Measurements from ENCODE around the gene SSNA1.

Gene SSNA1

GRCh38 chr9:137188490-137189296, at the start of gene SSNA1, which contains the start of gene ANAPC2:
Gene SSNA1, plus strand, starts transcription at chr9:137188676. Its CDS starts 51 bp downstream, at chr9:137188727.
Gene ANAPC2, minus strand, starts transcription at chr9:137188560. Its CDS starts 28 bp downstream, at chr9:137188532.
- peak; percentile 73 for DNase-seq

GRCh38 chr9:137138722-137139467, 49.6 kb upstream of the SSNA1 start, which contains the start of gene GRIN1:
Gene GRIN1, plus strand, starts transcription at chr9:137139154. Its CDS starts 333 bp downstream, at chr9:137139487.
- no peak for DNase-seq

- DNase-seq = no peak
These were observed 48.9 kb upstream of the SSNA1 start for GRCh38 chr9:137139468-137140150.

GRCh38 chr9:137140151-137141012, 48.1 kb upstream of the SSNA1 start:
- no peak for DNase-seq

- DNase-seq = no peak
These were observed 47.2 kb upstream of the SSNA1 start for GRCh38 chr9:137141050-137141810.

GRCh38 chr9:137141976-137142936, 46.2 kb upstream of the SSNA1 start:
- DNase-seq = no peak

- no peak for DNase-seq
These were observed 45.0 kb upstream of the SSNA1 start for GRCh38 chr9:137143459-137143858.

GRCh38 chr9:137145731-137146526, 42.5 kb upstream of the SSNA1 start:
- no peak for DNase-seq

- DNase-seq = no peak
These were observed 42.0 kb upstream of the SSNA1 start for GRCh38 chr9:137146527-137146918.

- no peak for DNase-seq
These were observed 41.2 kb upstream of the SSNA1 start for GRCh38 chr9:137147091-137147792.

- DNase-seq = no peak
These were observed 40.7 kb upstream of the SSNA1 start for GRCh38 chr9:137147793-137148160.

- no peak for DNase-seq
These were observed 40.2 kb upstream of the SSNA1 start for GRCh38 chr9:137148242-137148641.

- no peak for DNase-seq
These were observed 39.8 kb upstream of the SSNA1 start for GRCh38 chr9:137148661-137149060.

- no peak for DNase-seq
These were observed 39.1 kb upstream of the SSNA1 start for GRCh38 chr9:137149363-137149762.

- no peak for DNase-seq
These were observed 38.4 kb upstream of the SSNA1 start for GRCh38 chr9:137149942-137150616.

GRCh38 chr9:137150617-137151457, 37.6 kb upstream of the SSNA1 start:
- no peak for DNase-seq

- no peak for DNase-seq
These were observed 35.6 kb upstream of the SSNA1 start for GRCh38 chr9:137152844-137153405.

Measured in NCI-H1105 treated with DMSO at 0.1 percent for 48 hours (cell line).